ENCODE measurements around the gene ULBP2.
"Not testable (repeated sequence)": the region's sequence is repeated elsewhere in the genome, so short reads cannot be mapped to it uniquely, and the experiment has no call there.

ULBP2 gene

GRCh38 chr6:149918151-149918905 is 23.5 kb upstream of the ULBP2 start:
- TF ChIP-seq TAF1 (IDR thresholded peaks at IDR 0.05; ENCODE audit: low read depth, low read length): no peak
- no peak for TF ChIP-seq PAX5 (IDR thresholded peaks at IDR 0.05; ENCODE audit: insufficient read depth, low read length, severe bottlenecking)
- no peak for TF ChIP-seq POU2F2 (IDR thresholded peaks at IDR 0.05; ENCODE audit: low read depth, low read length)
- no peak for TF ChIP-seq SPI1 (IDR thresholded peaks at IDR 0.05; ENCODE audit: low read depth, low read length)
- TF ChIP-seq POLR2AphosphoS5 (IDR thresholded peaks at IDR 0.05; ENCODE audit: low read depth, low read length): no peak
- TF ChIP-seq POLR2A (IDR thresholded peaks at IDR 0.05; ENCODE audit: low read depth, low read length): no peak
- no peak for FAIRE-seq
- no peak for DNase-seq (ENCODE audit: insufficient read length, low spot score)

GRCh38 chr6:149919126-149919833 is 22.5 kb upstream of the ULBP2 start:
- peak; percentile 26 for FAIRE-seq
- not testable (repeated sequence) for DNase-seq (ENCODE audit: insufficient read length, low spot score)

- no peak for FAIRE-seq
- TF ChIP-seq SPI1 (IDR thresholded peaks at IDR 0.05; ENCODE audit: low read depth, low read length): no peak
- TF ChIP-seq POLR2A (IDR thresholded peaks at IDR 0.05; ENCODE audit: low read depth, low read length): no peak
- no peak for TF ChIP-seq TAF1 (IDR thresholded peaks at IDR 0.05; ENCODE audit: low read depth, low read length)
- TF ChIP-seq POU2F2 (IDR thresholded peaks at IDR 0.05; ENCODE audit: low read depth, low read length): no peak
- TF ChIP-seq PAX5 (IDR thresholded peaks at IDR 0.05; ENCODE audit: insufficient read depth, low read length, severe bottlenecking): no peak
- TF ChIP-seq POLR2AphosphoS5 (IDR thresholded peaks at IDR 0.05; ENCODE audit: low read depth, low read length): no peak
These were observed 22.0 kb upstream of the ULBP2 start for GRCh38 chr6:149919834-149920225.

GRCh38 chr6:149921361-149921760 is 20.5 kb upstream of the ULBP2 start:
- no peak for TF ChIP-seq TAF1 (IDR thresholded peaks at IDR 0.05; ENCODE audit: low read depth, low read length)
- TF ChIP-seq POLR2AphosphoS5 (IDR thresholded peaks at IDR 0.05; ENCODE audit: low read depth, low read length): no peak
- no peak for TF ChIP-seq POLR2A (IDR thresholded peaks at IDR 0.05; ENCODE audit: low read depth, low read length)
- no peak for TF ChIP-seq PAX5 (IDR thresholded peaks at IDR 0.05; ENCODE audit: insufficient read depth, low read length, severe bottlenecking)
- TF ChIP-seq SPI1 (IDR thresholded peaks at IDR 0.05; ENCODE audit: low read depth, low read length): no peak
- TF ChIP-seq POU2F2 (IDR thresholded peaks at IDR 0.05; ENCODE audit: low read depth, low read length): no peak
- DNase-seq (ENCODE audit: insufficient read length, low spot score): no peak
- no peak for FAIRE-seq

More at GRCh38 chr6:149919834-149920225, 22.0 kb upstream of the ULBP2 start:
- DNase-seq (ENCODE audit: insufficient read length, low spot score): no peak

- not testable (repeated sequence) for DNase-seq (ENCODE audit: insufficient read length, low spot score); FAIRE-seq
These were observed 19.7 kb upstream of the ULBP2 start for GRCh38 chr6:149922091-149922490.

- peak; percentile 61 for DNase-seq (ENCODE audit: insufficient read length, low spot score)
- TF ChIP-seq PAX5 (IDR thresholded peaks at IDR 0.05; ENCODE audit: insufficient read depth, low read length, severe bottlenecking) (no peak), POLR2A (IDR thresholded peaks at IDR 0.05; ENCODE audit: low read depth, low read length) (no peak), POLR2AphosphoS5 (IDR thresholded peaks at IDR 0.05; ENCODE audit: low read depth, low read length) (no peak), SPI1 (IDR thresholded peaks at IDR 0.05; ENCODE audit: low read depth, low read length) (peak; percentile 22; the same call in 1 of the 2 replicates), POU2F2 (IDR thresholded peaks at IDR 0.05; ENCODE audit: low read depth, low read length) (no peak), TAF1 (IDR thresholded peaks at IDR 0.05; ENCODE audit: low read depth, low read length) (no peak)
- FAIRE-seq: no peak
These were observed 19.0 kb upstream of the ULBP2 start, which contains the start of gene RAET1G for GRCh38 chr6:149922642-149923326. TSS of gene RAET1G (minus strand) at chr6:149923121. CDS start at chr6:149923010, 111 bp downstream.

GRCh38 chr6:149923327-149923986 is 18.4 kb upstream of the ULBP2 start:
- FAIRE-seq (peak; percentile 23), DNase-seq (ENCODE audit: insufficient read length, low spot score) (no peak)
- TF ChIP-seq SPI1 (IDR thresholded peaks at IDR 0.05; ENCODE audit: low read depth, low read length) (no peak), POLR2AphosphoS5 (IDR thresholded peaks at IDR 0.05; ENCODE audit: low read depth, low read length) (no peak), POLR2A (IDR thresholded peaks at IDR 0.05; ENCODE audit: low read depth, low read length) (no peak), TAF1 (IDR thresholded peaks at IDR 0.05; ENCODE audit: low read depth, low read length) (no peak), POU2F2 (IDR thresholded peaks at IDR 0.05; ENCODE audit: low read depth, low read length) (no peak), PAX5 (IDR thresholded peaks at IDR 0.05; ENCODE audit: insufficient read depth, low read length, severe bottlenecking) (no peak)

GRCh38 chr6:149924206-149924932 is 17.4 kb upstream of the ULBP2 start:
- FAIRE-seq (no peak), DNase-seq (ENCODE audit: insufficient read length, low spot score) (no peak)
- TF ChIP-seq SPI1 (IDR thresholded peaks at IDR 0.05; ENCODE audit: low read depth, low read length) (no peak), POU2F2 (IDR thresholded peaks at IDR 0.05; ENCODE audit: low read depth, low read length) (no peak), POLR2AphosphoS5 (IDR thresholded peaks at IDR 0.05; ENCODE audit: low read depth, low read length) (no peak), TAF1 (IDR thresholded peaks at IDR 0.05; ENCODE audit: low read depth, low read length) (no peak), POLR2A (IDR thresholded peaks at IDR 0.05; ENCODE audit: low read depth, low read length) (no peak), PAX5 (IDR thresholded peaks at IDR 0.05; ENCODE audit: insufficient read depth, low read length, severe bottlenecking) (no peak)

GRCh38 chr6:149924933-149925252 is 16.9 kb upstream of the ULBP2 start:
- TF ChIP-seq POLR2AphosphoS5 (IDR thresholded peaks at IDR 0.05; ENCODE audit: low read depth, low read length): no peak
- TF ChIP-seq TAF1 (IDR thresholded peaks at IDR 0.05; ENCODE audit: low read depth, low read length): no peak
- no peak for TF ChIP-seq POU2F2 (IDR thresholded peaks at IDR 0.05; ENCODE audit: low read depth, low read length)
- TF ChIP-seq POLR2A (IDR thresholded peaks at IDR 0.05; ENCODE audit: low read depth, low read length): no peak
- TF ChIP-seq SPI1 (IDR thresholded peaks at IDR 0.05; ENCODE audit: low read depth, low read length): no peak
- TF ChIP-seq PAX5 (IDR thresholded peaks at IDR 0.05; ENCODE audit: insufficient read depth, low read length, severe bottlenecking): no peak
- no peak for DNase-seq (ENCODE audit: insufficient read length, low spot score)
- no peak for FAIRE-seq
